Prostate gland (tissue), 1 donor: Measurements from ENCODE around the gene ADAMTSL3.

Source experiments
- POLR2A ChIP-seq: fragments of 450-650 bp; IDR thresholded peaks from one replicate; pipeline ENCODE4 v1.6.1; 2016; ENCODE audit warnings: antibody characterized with exemption, mild to moderate bottlenecking
- POLR2AphosphoS5 ChIP-seq: sonication (generic); formaldehyde crosslinking; IDR thresholded peaks from one replicate; pipeline ENCODE4 v1.6.1; 2017; ENCODE audit warnings: antibody characterized with exemption

GRCh38 chr15:83655237-83655616 lies 1.3 kb downstream of the ADAMTSL3 start:
- no peak for TF ChIP-seq POLR2A
- no peak for TF ChIP-seq POLR2AphosphoS5
